ENCODE measurements around the gene SPANXN3. TPM values are rescaled to one million over a fixed set of nuclear protein-coding genes. Genes with fewer than 3 reads are reported as not detected.
"Not testable (repeated sequence)": the region's sequence is repeated elsewhere in the genome, so short reads cannot be mapped to it uniquely, and the experiment has no call there.

SPANXN3 gene
- total RNA-seq (2022) (not detected in 2 replicates), Bru-seq, nascent RNA (not detected), BruChase-seq, experiment 1, labeled RNA remaining after a 6-hour chase (percentile 8 among the genes with signal in this experiment), BruChase-seq, experiment 2, labeled RNA remaining after a 2-hour chase (not detected)
- long read RNA-seq, result 0 reads

DNA sequence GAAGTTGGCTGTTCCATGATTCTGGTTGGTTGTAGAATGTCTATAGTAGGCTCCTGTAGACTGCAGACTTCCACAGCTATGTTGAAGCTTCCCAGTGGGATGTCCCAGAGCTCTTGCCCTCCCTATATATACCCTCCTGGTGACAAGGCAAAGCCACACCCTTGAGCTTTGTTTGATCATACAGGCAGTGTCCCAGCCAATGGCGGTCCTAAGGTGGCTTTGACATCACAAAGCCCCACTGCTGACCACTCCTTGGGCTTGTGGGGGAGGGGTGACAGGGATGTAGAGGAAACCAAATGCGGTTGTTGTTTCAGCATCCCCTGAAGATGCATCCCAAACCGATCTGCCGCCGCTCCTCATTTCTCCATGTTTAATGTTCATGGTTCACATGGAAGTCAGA, at the start of gene SPANXN3:
Gene SPANXN3, minus strand, starts transcription at position 101 of the 400 bp plus-strand sequence. Its CDS starts 84 bp downstream, at position 17.
- POLR2A ChIA-PET; DNase-seq (ENCODE audit: unreplicated experiment); H3K27me3 Mint-ChIP-seq (ENCODE audit: insufficient read depth, unreplicated experiment); H3K4me1 Mint-ChIP-seq (ENCODE audit: insufficient read depth, unreplicated experiment); H3K27ac Mint-ChIP-seq (ENCODE audit: low read depth, unreplicated experiment); H3K9me3 Mint-ChIP-seq (ENCODE audit: unreplicated experiment); CTCF ChIA-PET; H3K36me3 Mint-ChIP-seq (ENCODE audit: insufficient read depth, unreplicated experiment); intact Hi-C loops (cut with micrococcal nuclease); BruUV-seq (replicated peaks); H3K4me3 Mint-ChIP-seq (ENCODE audit: unreplicated experiment): not testable (repeated sequence)

GRCh38 chrX:143536176-143536575, 18.9 kb upstream of the SPANXN3 start:
- no peak overlapping the region for H3K27ac Mint-ChIP-seq (ENCODE audit: low read depth, unreplicated experiment)
- DNase-seq (ENCODE audit: unreplicated experiment), result peak; percentile 39
- H3K36me3 Mint-ChIP-seq (ENCODE audit: insufficient read depth, unreplicated experiment), result no peaks in the 10 kb centered on the region
- POLR2A ChIA-PET, result no interaction called here
- CTCF ChIA-PET, result no interaction called here
- no TSS peak for BruUV-seq (replicated peaks)
- TF ChIP-seq, protein P1, sequence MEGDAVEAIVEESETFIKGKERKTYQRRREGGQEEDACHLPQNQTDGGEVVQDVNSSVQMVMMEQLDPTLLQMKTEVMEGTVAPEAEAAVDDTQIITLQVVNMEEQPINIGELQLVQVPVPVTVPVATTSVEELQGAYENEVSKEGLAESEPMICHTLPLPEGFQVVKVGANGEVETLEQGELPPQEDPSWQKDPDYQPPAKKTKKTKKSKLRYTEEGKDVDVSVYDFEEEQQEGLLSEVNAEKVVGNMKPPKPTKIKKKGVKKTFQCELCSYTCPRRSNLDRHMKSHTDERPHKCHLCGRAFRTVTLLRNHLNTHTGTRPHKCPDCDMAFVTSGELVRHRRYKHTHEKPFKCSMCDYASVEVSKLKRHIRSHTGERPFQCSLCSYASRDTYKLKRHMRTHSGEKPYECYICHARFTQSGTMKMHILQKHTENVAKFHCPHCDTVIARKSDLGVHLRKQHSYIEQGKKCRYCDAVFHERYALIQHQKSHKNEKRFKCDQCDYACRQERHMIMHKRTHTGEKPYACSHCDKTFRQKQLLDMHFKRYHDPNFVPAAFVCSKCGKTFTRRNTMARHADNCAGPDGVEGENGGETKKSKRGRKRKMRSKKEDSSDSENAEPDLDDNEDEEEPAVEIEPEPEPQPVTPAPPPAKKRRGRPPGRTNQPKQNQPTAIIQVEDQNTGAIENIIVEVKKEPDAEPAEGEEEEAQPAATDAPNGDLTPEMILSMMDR (IDR thresholded peaks at IDR 0.05; ENCODE audit: unreplicated experiment), result no peak
- no peaks in the 10 kb centered on the region for H3K4me1 Mint-ChIP-seq (ENCODE audit: insufficient read depth, unreplicated experiment)
- H3K9me3 Mint-ChIP-seq (ENCODE audit: unreplicated experiment), result peaks cover 9% of the 10 kb centered on the region
- no peak overlapping the region for H3K4me3 Mint-ChIP-seq (ENCODE audit: unreplicated experiment)
- intact Hi-C loops (cut with micrococcal nuclease), result no loop called here
- no peaks in the 10 kb centered on the region for H3K27me3 Mint-ChIP-seq (ENCODE audit: insufficient read depth, unreplicated experiment)

GRCh38 chrX:143502196-143502595, 15.1 kb downstream of the SPANXN3 start:
- H3K36me3 Mint-ChIP-seq (ENCODE audit: insufficient read depth, unreplicated experiment); POLR2A ChIA-PET; H3K9me3 Mint-ChIP-seq (ENCODE audit: unreplicated experiment); BruUV-seq (replicated peaks); CTCF ChIA-PET; H3K4me3 Mint-ChIP-seq (ENCODE audit: unreplicated experiment); H3K27me3 Mint-ChIP-seq (ENCODE audit: insufficient read depth, unreplicated experiment); intact Hi-C loops (cut with micrococcal nuclease); H3K27ac Mint-ChIP-seq (ENCODE audit: low read depth, unreplicated experiment); DNase-seq (ENCODE audit: unreplicated experiment): not testable (repeated sequence)
- peaks cover 12% of the 10 kb centered on the region for H3K4me1 Mint-ChIP-seq (ENCODE audit: insufficient read depth, unreplicated experiment)

DNA sequence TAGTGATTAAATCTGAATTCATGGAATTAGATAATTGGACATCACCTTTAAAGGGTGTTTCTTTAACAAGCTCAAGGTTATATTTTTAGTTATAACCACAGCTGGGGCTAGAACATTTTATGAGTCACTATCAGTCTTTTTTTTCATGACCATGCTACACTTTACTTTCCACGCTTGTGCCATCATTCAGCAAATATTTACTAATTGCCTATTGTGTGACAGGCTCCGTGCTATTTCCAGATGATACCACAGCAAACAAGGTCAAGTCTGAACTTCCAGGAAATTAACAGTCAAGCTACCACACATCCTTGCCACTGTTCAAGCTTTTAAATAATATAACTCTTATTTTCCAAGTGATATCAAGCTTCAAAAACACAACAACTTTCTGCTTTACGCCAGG, 16.5 kb downstream of the SPANXN3 start:
- Mint-ChIP-seq H3K27me3 (ENCODE audit: insufficient read depth, unreplicated experiment) (no peaks in the 10 kb centered on the region), H3K36me3 (ENCODE audit: insufficient read depth, unreplicated experiment) (no peaks in the 10 kb centered on the region), H3K4me1 (ENCODE audit: insufficient read depth, unreplicated experiment) (peaks cover 12% of the 10 kb centered on the region), H3K27ac (ENCODE audit: low read depth, unreplicated experiment) (no peak overlapping the region), H3K4me3 (ENCODE audit: unreplicated experiment) (no peak overlapping the region), H3K9me3 (ENCODE audit: unreplicated experiment) (peaks cover 10% of the 10 kb centered on the region)
- TF ChIP-seq, protein P1 (IDR thresholded peaks at IDR 0.05; ENCODE audit: unreplicated experiment), result no peak
- DNase-seq (ENCODE audit: unreplicated experiment), result peak; percentile 2
- POLR2A ChIA-PET, result no interaction called here
- no TSS peak for BruUV-seq (replicated peaks)
- intact Hi-C loops (cut with micrococcal nuclease), result no loop called here
- CTCF ChIA-PET, result interaction anchor here (0.7 kb wide), 1 partner anchor 29 kb away, joined by 4 read pairs; no protein-coding TSS in a partner anchor

- no TSS peak for BruUV-seq (replicated peaks)
- Mint-ChIP-seq H3K36me3 (ENCODE audit: insufficient read depth, unreplicated experiment) (no peaks in the 10 kb centered on the region), H3K4me3 (ENCODE audit: unreplicated experiment) (no peak overlapping the region), H3K27ac (ENCODE audit: low read depth, unreplicated experiment) (no peak overlapping the region), H3K27me3 (ENCODE audit: insufficient read depth, unreplicated experiment) (no peaks in the 10 kb centered on the region), H3K9me3 (ENCODE audit: unreplicated experiment) (no peaks in the 10 kb centered on the region), H3K4me1 (ENCODE audit: insufficient read depth, unreplicated experiment) (peaks cover 6% of the 10 kb centered on the region)
- intact Hi-C loops (cut with micrococcal nuclease), result no loop called here
- TF ChIP-seq, protein P1 (IDR thresholded peaks at IDR 0.05; ENCODE audit: unreplicated experiment), result no peak
- DNase-seq (ENCODE audit: unreplicated experiment), result no peak
- CTCF ChIA-PET, result no interaction called here
- POLR2A ChIA-PET, result no interaction called here
These were observed 31.2 kb downstream of the SPANXN3 start for GRCh38 chrX:143486105-143486504.

Data from MCF 10A (cell line).